ENCODE results near the gene TOR1AIP2.

GRCh38 chr1:179857009-179857408 lies 20.6 kb downstream of the TOR1AIP2 start:
- TF ChIP-seq CTCF (IDR thresholded peaks at IDR 0.05) (no peak), POLR2A (IDR thresholded peaks at IDR 0.05) (no peak)
